Activated CD8-positive, alpha-beta memory T cell treated with anti-CD3 and anti-CD28 coated beads, Interleukin-2, amount 50 U/mL, for 24 hours (primary cell): ENCODE results near the gene GXYLT2.
A peak's percentile ranks its signal among the peaks of the same experiment; 100 is the strongest.
"Not testable (repeated sequence)": the region's sequence is repeated elsewhere in the genome, so short reads cannot be mapped to it uniquely, and the experiment has no call there.

Experiments
- DNase-seq: peaks from one replicate; pipeline ENCODE4 v3.0.0-alpha.2; 2020; ENCODE audit errors: extremely low read depth

Gene GXYLT2

DNA sequence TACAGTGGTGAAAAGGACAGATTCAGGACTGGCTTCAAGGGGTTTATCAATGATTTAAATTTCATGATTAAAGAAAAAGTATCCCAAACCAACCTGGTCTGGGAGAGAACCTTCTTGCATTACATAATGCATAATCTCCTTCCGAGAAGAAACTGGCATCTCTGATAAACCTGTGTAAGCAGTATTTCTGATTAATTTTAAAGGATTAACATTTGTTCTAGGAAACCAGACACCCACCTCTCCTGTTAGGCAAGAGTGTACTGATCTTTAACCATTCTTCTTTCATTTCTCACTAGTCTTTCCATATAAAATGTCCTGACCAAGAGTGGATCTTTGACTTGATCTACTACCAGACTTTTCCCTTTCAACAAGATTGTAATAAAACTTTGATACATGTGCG is 85.9 kb downstream of the GXYLT2 start:
- DNase-seq: no peak

DNA sequence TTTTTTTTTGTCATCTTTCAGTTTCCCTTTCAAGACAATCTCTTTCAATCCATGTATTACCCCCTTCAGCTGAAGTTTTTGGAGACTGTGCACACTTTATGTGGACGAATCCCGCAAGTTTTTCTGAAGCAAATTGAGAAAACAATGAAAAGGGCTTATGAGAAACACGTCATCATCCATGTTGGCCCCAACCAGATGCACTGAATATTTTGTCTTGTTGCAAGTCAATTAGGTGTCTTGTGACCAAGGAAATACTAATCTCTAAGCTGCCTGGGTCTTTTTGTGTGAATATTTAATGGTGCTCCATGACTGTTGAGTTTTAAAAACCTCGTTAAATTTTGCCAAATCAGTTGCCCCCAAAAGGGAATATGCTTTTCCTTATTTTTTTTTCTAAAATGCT is 87.1 kb downstream of the GXYLT2 start:
- no peak for DNase-seq

DNA sequence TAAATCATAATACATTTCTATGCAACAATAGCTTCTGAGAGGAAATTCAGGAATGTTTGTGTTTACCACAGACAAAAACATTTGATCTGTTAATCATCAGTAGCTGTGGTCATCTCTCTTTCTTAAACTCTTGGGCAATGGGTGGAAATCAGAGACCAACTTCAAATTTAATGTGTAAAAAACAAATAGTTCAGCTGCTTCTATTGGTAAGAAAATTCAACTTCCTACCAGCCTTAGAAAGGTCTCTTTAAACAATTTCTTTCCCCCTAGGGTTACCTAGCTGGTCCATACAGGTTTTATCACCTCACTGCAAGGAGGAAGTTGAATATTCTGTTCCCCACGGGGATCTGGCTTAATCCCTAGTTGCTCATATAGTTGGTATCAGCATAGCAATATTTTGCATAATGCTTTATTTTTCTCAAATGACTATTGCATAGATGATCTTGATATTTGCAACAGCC is 88.5 kb downstream of the GXYLT2 start:
- DNase-seq: no peak

DNA sequence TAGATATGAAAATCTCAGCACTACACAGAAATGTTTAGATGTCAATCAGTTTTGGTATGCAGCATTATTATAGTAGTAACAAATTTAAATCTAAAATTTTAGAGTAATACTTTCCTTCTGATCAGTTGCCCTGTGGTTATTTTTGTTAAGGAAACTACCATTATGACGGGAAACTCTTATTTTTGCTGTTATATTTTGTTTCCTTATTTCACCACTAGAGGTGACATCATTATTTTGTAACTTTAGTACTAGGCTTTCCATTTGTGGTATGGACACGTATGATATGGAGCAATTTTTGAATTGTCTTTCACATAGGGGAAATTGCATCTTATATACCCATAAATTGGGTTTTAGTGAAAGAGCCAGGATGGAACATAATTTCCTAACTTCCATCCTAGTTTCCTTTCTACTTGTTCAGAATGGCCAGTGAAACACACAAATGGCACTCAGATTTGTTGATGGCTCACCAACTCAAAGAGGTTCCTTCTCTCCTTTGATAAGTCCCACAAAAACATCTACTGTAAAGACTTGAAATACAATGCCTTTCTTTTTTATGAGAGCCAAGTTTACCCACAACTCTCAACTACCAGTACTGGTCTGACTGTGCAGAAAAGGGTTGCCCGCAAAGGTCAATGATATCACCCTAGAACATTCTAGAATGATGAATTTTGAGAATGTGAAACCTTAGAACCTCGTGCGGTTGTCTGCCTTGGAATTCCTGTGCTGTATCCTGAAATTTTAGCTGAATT is 89.4 kb downstream of the GXYLT2 start:
- no peak for DNase-seq

DNA sequence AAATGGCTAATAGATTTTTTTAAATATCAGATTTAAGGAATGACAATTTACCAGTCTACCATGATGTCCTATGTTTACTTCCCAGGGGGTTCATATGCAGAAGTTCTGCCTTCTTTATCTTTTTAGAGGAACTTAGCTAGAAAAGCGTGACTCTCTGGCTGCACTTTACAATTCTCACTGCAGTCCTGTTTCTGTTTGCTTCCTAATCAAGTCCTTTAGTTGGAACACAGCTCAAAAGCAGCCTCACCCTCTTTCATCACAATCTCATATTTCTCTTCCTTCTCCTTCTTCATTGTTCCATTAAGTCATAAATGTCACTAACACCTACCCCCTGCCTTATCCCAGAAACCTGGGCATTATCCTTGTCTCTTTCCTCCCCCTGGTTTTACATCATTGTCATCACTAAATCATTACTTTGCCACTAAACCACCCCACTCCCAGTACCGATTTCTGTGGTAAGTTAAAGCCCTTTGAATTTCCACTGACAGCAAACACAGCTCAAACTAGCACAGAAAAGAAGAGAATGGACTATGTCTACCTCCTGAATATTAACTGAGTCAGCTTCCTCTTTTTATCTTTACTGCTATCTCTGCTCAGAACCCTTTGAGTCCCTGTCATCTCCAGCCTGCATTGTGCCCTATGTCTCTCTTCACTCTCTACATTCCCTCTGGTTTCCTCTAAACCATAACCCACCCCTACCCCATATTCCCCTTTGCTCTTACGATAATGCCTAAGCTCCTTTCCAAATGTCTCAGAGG is 94.9 kb downstream of the GXYLT2 start:
- no peak for DNase-seq

DNA sequence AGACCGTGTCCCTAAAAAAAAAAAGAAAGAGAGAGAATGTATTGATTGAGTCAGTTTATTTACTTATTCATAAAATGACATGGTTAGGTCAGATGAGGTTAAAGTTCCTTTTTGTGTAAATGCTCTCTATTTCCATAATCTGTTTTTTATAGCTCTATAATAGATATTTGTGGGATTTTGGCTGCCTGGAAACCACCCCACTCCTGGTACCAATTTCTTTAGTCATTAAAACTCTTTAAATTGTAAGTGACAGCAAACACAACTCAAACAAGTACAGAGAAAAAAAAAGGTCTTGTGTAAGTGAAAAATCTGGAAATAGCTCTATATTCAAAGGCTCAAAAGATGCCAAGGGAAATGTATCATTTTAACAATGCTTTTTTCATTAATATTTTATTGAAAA is 97.7 kb downstream of the GXYLT2 start:
- DNase-seq: no peak

DNA sequence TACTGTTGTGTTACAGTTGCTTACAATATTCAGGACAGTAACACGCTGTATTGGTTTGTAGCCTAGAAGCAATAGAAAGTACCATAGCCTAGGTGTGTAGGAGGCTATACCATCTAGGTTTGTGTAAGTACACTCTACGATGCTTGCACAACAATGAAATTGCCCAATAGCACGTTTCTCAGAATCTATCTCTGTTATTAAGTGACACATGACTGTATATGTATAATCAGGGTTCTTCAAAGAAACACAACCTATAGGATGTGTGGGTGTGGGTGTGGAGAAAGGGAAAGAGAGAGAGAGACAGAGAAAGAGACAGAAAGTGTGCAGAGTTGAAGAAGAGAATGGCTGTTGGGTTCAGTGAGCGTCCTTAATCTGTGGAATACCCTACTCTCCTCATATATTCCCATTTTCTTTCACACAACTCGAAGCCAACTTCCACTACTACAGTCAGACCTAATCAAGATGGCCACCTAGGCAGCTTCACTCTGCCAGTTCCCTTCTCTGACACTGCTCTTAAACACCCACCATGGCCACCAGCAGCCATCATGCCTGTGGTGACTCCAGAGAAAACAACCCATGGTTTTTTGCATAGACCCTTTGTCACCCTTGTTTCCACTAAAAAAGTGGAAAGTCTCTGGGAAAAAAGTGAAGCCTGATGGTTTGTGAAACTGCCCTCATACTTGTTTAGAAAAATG is 103.0 kb downstream of the GXYLT2 start:
- no peak for DNase-seq

DNA sequence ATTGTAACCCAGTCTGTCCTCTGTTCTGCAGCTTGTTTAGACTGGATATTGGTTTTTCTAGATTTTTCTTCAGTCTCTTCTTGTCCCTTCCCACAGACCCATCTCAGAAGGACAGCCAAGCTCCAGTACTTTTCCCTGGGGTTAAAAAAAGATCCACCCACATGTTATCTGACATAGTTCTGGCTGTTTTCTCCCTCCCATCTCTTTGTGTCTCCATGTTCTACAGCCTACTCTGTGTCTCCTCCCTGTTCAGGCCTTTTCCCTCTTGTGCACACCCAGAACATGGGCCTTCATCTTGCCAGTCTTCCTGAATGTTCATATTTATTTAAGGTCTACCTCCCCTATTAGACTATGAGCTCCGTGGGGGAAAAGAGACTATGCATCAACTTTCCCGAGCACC is 103.7 kb downstream of the GXYLT2 start:
- DNase-seq: no peak

DNA sequence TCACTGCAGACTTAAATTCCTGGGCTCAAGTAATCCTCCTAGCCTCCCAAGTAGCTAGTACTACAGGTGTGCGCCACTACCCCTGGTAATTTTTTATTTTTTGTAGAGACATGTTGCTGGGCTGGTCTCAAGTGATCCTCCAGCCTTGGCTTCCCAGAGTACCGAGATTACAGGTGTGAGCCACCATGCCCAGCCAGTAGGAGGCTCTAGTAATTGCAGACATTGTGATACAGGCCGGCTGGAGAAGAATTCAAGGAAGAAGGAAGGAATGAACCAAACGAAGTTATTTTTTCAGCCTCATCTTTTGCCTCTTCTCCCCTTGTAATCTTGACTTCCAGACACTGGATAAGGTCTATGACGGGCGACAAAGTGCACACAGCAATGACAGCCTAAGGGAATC is 105.5 kb downstream of the GXYLT2 start:
- DNase-seq: no peak

DNA sequence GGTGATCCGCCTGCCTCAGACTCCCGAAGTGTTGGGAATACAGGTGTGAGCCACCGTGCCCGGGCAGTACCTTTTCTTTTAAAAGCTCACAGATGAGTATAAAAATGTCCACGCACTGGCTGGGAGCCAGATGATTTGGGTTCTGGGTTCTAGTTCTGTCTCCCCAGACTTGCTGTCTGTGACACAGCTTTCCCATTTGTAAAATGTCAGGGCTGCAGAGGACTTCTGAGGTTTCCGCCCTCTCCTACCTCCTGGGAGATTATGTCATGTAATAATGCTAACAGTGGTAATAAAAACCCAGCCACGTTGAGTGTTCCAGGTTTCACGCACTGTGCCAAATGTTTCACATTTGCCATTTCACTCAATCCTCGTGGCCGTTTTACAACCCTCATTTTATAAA is 107.5 kb downstream of the GXYLT2 start:
- no peak for DNase-seq

DNA sequence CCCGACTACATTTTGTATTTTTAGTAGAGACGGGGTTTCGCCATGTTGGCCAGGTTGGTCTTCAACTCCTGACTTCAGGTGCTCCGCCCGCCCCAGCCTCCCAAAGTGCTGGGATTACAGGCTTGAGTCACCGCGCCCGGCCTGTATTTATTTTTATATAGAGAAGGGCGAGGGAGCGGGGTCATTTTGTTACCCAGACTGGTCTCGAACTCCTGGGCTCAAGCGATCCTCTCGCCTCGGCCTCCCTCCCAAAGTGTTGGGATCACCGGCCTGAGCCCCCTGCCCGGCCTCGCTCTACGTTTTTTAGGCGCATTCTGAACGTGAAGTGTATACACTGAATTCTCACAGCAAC is 108.3 kb downstream of the GXYLT2 start:
- DNase-seq: no peak

DNA sequence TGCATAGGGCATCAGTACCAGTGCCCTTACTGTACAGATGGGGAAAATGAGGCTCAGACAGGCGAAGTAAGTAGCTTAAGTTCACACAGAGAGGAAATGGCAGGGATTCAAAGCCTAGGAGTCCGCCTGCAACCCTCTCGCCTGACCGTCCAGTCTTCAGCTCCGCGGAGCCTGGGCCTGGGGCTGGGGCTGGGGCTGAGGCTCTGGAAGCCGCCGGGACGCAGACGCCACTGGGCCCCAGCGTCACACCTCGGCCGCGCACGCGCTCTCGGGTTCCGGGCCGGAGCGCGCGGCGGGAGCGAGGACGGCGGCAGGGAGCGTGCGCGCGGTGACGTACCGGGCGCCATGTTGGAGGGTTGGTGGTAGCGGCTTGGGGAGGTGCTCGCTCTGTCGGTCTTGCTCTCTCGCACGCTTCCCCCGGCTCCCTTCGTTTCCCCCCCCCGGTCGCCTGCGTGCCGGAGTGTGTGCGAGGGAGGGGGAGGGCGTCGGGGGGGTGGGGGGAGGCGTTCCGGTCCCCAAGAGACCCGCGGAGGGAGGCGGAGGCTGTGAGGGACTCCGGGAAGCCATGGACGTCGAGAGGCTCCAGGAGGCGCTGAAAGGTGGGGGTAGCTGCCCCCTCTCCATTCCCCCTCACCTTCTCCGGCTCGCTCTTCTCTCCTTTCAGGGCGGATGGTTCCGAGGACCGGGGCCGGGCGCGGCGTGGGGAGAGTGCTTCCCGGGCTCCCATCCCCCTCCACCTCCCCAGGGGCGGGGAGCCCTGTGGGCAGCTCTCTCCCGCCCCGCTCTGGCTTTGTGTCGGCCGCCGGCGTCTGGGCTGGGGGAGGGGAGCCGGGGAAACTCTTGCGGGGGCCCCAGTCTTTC is 108.9 kb downstream of the GXYLT2 start, which contains the start of gene PPP4R2:
PPP4R2 (plus strand) TSS at position 339 of the 861 bp plus-strand sequence; CDS start at position 566, 227 bp downstream.
- DNase-seq: peak; percentile 81

DNA sequence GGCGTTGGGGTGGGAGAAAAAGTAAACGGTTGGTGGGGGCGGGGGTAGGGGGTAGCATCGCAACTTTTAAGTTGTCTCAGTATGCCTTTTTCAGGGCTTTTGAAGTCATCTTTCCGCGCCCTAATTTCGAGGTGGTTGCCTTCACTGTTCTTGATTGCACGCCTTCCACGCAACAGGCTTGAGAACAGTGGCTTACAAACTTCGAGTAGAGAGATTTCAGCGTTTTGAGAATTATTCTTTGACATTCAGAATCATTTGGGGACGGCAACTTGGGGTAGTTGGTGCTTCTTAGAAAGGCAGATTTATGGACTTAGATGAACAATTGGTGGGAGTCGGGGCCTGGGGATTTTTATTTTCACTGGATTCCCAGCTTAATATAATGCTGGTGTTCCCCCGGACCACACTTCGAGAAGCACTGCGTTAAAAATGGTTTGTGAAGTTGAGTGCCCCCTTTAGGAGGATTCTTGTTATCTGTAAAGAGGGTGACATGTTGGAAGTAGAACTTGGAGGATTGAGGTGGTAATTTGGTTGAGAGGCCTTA is 109.6 kb downstream of the GXYLT2 start:
- peak; percentile 9 for DNase-seq

DNA sequence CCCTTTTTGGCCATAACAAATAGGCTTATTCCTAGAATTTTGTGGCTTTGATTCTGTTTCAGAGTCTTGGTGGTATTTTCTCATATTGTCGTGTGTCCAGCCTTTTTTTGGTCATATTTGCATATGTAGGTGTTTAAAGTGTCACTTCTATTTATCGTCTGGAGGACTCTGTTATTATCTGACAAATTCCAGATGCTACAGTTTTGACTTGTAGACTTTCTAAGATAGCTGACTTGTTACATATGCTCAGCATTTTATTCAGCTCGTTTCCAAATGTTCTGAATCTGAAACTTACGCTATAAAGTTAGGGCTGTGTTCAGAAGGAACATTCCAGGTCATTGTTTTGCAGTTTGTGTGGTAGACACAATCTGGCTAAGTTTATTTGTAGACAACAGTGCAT is 110.6 kb downstream of the GXYLT2 start:
- DNase-seq: no peak

DNA sequence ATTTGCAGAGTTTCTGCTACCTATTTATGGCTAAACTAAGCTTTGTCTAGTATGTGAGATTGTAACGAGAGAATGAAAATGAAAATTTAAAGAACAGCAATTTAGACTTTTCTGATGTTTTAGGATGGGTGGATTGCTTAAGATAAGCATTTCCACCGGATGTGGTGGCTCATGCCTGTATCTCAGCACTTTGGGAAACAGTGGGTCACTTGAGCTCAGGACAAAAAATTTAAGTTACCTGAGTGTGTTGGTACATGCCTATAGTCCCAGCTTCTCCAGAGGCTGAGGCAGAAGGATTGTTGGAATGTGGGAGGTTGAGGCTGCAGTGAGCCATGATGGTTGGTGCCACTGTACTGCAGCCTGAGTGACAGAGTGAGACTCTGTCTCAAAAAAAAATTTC is 112.1 kb downstream of the GXYLT2 start:
- DNase-seq: no peak

DNA sequence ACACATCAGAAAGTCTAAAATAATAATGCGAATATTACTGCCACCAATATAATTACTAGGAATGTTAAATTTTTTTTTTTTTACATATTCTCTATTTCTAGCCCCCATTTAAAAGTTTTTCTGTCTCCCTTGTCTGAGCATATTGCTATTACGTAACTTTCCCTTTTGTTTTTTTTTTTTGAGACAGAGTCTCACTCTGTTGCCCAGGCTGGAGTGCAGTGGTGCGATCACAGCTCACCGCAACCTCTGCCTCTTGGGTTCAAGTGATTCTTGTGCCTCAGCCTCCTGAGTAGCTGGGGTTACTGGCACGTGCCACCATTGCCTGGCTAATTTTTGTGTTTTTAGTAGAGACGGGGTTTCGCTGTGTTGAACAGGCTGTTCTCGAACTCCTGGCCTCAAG is 115.2 kb downstream of the GXYLT2 start:
- DNase-seq: not testable (repeated sequence)

DNA sequence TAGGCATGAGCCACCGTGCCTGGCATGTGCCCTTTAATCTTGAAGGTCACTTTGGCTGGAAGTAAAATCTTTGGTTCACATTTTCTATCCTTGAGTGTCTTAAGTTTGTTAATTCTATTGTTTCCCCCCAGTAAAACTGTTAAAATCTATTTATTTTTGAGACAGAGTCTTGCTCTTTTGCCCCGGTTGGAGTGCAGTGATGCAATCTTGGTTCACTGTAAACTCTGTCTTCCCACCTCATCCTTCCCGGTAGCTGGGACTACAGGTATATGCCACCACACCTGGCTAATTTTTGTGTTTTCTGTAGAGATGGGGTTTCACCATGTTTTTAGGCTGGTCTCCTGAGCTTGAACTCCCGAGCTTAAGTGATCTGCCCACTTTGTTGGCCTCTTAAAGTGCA is 116.5 kb downstream of the GXYLT2 start:
- DNase-seq: no peak

DNA sequence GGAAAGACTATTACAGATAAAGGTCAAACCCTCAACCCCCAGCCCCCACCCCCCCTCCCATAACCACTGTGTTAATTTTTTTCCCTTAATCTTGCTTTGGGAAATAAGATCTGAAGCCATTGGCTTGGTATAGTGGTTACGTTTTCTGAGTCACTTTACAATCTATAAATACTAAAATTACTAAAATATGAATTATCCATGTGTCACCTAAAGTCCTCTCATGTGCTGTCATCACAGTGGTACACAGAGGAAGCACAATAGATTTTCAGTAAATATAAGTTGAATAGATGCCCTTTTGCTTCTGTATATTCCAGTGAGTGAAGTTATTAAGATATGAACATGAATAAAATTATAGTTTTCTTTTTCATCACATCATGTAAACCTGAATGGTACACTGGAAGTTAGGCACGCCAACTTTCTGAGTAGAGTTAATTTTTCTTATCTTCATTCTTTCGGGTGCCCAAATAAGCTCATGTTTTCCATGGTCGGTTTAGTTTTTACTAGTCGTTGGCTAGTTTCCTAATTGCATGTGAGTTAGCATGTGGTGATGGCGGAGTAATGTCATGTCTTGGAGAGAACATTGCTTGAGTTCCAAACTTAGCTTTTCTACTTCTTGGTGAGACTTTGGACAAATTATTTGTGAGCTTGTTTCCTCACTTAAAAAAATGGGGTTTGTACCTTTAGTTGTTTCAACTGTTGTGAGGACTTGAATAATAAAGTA is 120.3 kb downstream of the GXYLT2 start:
- no peak for DNase-seq

DNA sequence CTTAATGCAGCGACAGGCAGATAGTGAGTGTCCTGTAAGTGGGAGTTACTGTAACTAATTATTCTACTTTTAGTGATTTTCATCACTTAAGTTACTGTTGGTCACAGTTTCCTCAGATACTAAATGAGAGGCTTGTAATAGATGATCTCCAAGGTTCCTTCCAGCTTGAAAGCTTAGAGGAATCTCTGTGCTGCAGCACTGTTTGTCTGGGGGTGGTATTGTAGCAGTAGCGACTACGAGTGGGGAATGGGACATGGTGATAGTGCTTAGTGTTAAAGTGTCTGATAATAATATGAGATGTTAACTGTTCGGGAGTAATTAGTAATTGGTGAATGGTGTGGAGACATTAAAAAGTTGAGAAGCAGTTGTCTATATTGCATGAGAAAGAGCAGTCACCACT is 121.2 kb downstream of the GXYLT2 start:
- DNase-seq: no peak

DNA sequence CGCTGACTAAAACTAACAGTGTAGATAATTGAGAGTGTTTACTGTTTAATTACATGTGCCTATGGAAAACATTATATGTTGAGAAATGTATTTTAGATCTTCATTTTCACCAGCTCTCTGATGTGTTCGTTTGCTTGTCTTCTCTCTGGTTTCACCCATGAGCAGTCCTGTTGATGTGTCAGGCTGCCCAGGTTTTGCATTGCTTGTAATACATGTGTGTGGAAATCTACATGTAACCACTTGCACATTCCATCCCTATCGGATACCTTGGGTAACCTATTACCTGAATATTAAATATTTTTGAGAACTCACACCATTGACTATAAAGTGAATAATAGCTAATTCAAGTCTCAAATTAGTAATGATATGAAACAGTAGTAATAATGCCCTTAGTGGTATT is 121.9 kb downstream of the GXYLT2 start:
- no peak for DNase-seq

DNA sequence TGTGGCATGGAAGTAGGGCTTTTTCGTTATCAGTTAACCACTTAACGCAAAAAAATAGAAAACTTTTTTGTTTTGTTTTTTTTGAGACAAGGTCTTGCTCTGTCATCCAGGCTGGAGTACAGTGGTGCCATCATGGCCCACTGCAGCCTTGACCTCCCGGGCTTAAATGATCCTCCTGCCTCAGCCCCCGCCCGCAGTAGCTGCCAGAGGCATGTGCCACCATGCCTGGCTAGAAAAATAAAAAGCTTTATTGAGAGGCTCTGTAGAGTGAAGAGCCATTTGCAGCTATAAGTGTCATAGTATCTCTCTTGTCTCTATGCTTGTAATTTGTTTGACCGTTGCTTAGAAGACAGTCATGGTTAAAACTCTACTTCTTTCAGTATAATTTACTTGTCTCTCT is 122.3 kb downstream of the GXYLT2 start:
- DNase-seq: no peak
